Right atrium auricular region (tissue), 2 donors: ENCODE results near the gene POSTN. TPM values are rescaled to one million over a fixed set of nuclear protein-coding genes. Genes with fewer than 3 reads are reported as not detected.

ENCODE experiments used
- DNase-seq: peaks from one replicate; pipeline ENCODE4 v3.0.0-alpha.2; 2019; ENCODE audit warnings: low spot score
- H3K27ac ChIP-seq, 2 donors: fragments of 200-600 bp; sonication (generic); 1 replicate in 1 of 2; 2 replicates in 1 of 2; pipeline ENCODE4 v1.5.1; 2016 to 2019
- H3K27me3 ChIP-seq, 2 donors: fragments of 200-600 bp; sonication (generic); one replicate each; pipeline versions ENCODE4 v1.5.1 to v1.6.0; 2017 to 2019
- H3K36me3 ChIP-seq: fragments of 200-600 bp; sonication (generic); one replicate; pipeline ENCODE4 v1.5.1; 2016
- H3K4me1 ChIP-seq, 2 donors: fragments of 200-600 bp; sonication (generic); one replicate each; pipeline versions ENCODE4 v1.5.1 to v1.6.0; 2017 to 2019
- H3K4me3 ChIP-seq, 2 donors: fragments of 200-600 bp; sonication (generic); 1 replicate in 1 of 2; 2 replicates in 1 of 2; pipeline ENCODE4 v1.5.1; 2017 to 2019; ENCODE audit warnings: mild to moderate bottlenecking in 1 of 2, moderate library complexity in 1 of 2
- H3K9me3 ChIP-seq, 2 donors: fragments of 200-600 bp; sonication (generic); one replicate each; pipeline ENCODE4 v1.5.1; 2019
- CTCF ChIP-seq, 2 donors: fragments of 200-600 bp; sonication (generic); IDR thresholded peaks; one replicate each; pipeline ENCODE4 v1.5.1; 2019; ENCODE audit warnings: antibody characterized with exemption in 2 of 2
- total RNA-seq, 2 donors: library from RNA; depleted of rRNA; stranded (reverse); fragments of >200 nt; gene quantifications; one replicate each; pipeline ENCODE4 v1.1.0, GENCODE V29; 2016

POSTN gene
- total RNA-seq: 100 to 1,000 TPM in 1 of 2 donors, 10 to 100 TPM in 1; 81.2 to 108 TPM

- Histone ChIP-seq H3K36me3 (no peaks in the 10 kb centered on the region), H3K9me3 (no peaks in the 10 kb centered on the region), H3K4me3 (no peak within 1 kb of the TSS), H3K27ac (no peak within 1 kb of the TSS), H3K27me3 (no peaks in the 10 kb centered on the region), H3K4me1 (peaks cover 0 to 9% of the 10 kb centered on the region in 2 donors)
- no peak for TF ChIP-seq CTCF (IDR thresholded peaks at IDR 0.05)
- DNase-seq: no peak
Observed at GRCh38 chr13:37598597-37598996, at the start of gene POSTN. Gene POSTN (minus strand): TSS chr13:37598768. CDS start chr13:37598726, 42 bp downstream.

- H3K27me3 ChIP-seq: no peaks in the 10 kb centered on the region
- no peaks in the 10 kb centered on the region for H3K4me1 ChIP-seq
Observed at GRCh38 chr13:37647031-37647650, 48.6 kb upstream of the POSTN start.

GRCh38 chr13:37646531-37646930 is 48.0 kb upstream of the POSTN start:
- no peak overlapping the region for H3K27ac ChIP-seq
- no peak for DNase-seq
- no peaks in the 10 kb centered on the region for H3K9me3 ChIP-seq
- H3K36me3 ChIP-seq: no peaks in the 10 kb centered on the region
- H3K4me1 ChIP-seq: no peaks in the 10 kb centered on the region
- H3K27me3 ChIP-seq: no peaks in the 10 kb centered on the region
- TF ChIP-seq CTCF (IDR thresholded peaks at IDR 0.05): no peak
- H3K4me3 ChIP-seq: no peak overlapping the region

More at GRCh38 chr13:37647031-37647650, 48.6 kb upstream of the POSTN start:
- Histone ChIP-seq H3K4me3 (no peak overlapping the region), H3K9me3 (no peaks in the 10 kb centered on the region), H3K27ac (no peak overlapping the region), H3K36me3 (no peaks in the 10 kb centered on the region)
- no peak for DNase-seq
- no peak for TF ChIP-seq CTCF (IDR thresholded peaks at IDR 0.05)

- no peak overlapping the region for H3K4me3 ChIP-seq
- no peaks in the 10 kb centered on the region for H3K27me3 ChIP-seq
- no peak overlapping the region for H3K27ac ChIP-seq
- no peak for TF ChIP-seq CTCF (IDR thresholded peaks at IDR 0.05)
- H3K4me1 ChIP-seq: no peaks in the 10 kb centered on the region
- H3K9me3 ChIP-seq: no peaks in the 10 kb centered on the region
- H3K36me3 ChIP-seq: no peaks in the 10 kb centered on the region
- no peak for DNase-seq
Observed at GRCh38 chr13:37645181-37645740, 46.7 kb upstream of the POSTN start.

- Histone ChIP-seq H3K4me3 (no peak overlapping the region), H3K36me3 (no peaks in the 10 kb centered on the region), H3K4me1 (no peaks in the 10 kb centered on the region), H3K27ac (no peak overlapping the region), H3K9me3 (no peaks in the 10 kb centered on the region), H3K27me3 (no peaks in the 10 kb centered on the region)
- no peak for TF ChIP-seq CTCF (IDR thresholded peaks at IDR 0.05)
- DNase-seq: no peak
Observed at GRCh38 chr13:37641391-37641790, 42.8 kb upstream of the POSTN start.

GRCh38 chr13:37640499-37640898 is 41.9 kb upstream of the POSTN start:
- Histone ChIP-seq H3K36me3 (no peaks in the 10 kb centered on the region), H3K27ac (no peak overlapping the region), H3K27me3 (no peaks in the 10 kb centered on the region), H3K4me3 (no peak overlapping the region), H3K4me1 (no peaks in the 10 kb centered on the region), H3K9me3 (no peaks in the 10 kb centered on the region)
- no peak for DNase-seq
- peak in 1 of 2 donors; percentile 52 for TF ChIP-seq CTCF (IDR thresholded peaks at IDR 0.05)
